ENCODE results near the gene PCSK5.
"Not testable (repeated sequence)": the region's sequence is repeated elsewhere in the genome, so short reads cannot be mapped to it uniquely, and the experiment has no call there.

Gene PCSK5

GRCh38 chr9:75890472-75891276 lies at the start of gene PCSK5:
TSS of gene PCSK5 (plus strand) at chr9:75890673. CDS start at chr9:75891182, 509 bp downstream.
- peak; percentile 69 for DNase-seq

DNA sequence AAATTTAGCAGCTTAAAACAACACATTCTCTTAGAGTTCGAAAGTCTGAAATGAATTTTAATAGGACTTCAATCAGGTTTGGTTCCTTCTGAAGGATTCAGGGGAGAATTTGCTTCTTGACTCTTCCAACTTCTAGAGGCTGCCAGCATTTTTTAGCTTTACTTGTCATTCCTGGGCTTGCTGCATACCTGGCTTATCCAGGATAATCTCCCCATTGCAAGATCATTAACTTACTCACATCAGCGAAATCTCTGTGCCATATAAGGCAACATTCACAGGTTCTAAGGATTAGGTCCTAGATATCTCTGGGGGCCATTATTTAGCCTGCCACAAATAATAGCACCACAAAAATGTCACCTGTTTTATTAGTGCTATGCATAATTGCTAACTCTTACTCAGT lies 46.2 kb upstream of the PCSK5 start:
- no peak for DNase-seq

DNA sequence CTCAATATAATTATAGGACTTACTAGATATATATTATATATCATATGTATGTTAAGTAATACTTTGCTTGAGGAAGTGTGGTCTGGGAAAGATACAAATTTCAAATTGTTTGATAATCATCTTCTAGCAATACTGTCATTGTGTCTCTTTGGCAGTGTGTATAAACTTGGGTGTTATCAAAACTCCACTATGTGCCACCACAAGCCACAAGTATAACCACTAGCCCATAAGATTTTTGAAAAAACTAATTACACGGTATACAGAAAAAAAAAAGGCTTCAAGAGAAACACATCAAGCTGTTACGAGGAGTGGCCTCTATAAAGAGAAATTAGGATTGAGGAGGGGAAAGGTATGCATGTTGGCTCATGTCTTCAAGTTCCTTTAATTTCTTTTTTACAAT lies 44.7 kb upstream of the PCSK5 start:
- no peak for DNase-seq

DNA sequence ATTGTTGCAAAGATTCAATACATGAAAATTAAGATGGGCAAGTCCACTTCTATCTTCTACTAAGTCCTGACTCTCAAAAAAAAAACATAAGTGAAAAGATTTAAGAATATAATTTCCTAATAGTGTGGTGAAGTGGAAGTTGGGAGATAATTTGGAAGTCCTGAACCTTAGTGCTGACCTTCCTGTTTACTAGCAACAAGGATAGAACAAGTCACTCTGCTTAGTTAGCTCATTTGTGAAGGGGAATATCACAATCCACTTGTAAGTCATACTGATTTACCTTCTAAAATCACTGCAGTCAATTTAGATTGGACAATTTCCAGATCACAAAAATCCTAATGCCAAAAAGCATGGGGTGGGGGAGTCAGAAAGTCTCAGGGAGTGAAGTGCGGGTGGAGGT lies 43.4 kb upstream of the PCSK5 start:
- no peak for DNase-seq

GRCh38 chr9:75850459-75851200 lies 39.8 kb upstream of the PCSK5 start:
- no peak for DNase-seq

DNA sequence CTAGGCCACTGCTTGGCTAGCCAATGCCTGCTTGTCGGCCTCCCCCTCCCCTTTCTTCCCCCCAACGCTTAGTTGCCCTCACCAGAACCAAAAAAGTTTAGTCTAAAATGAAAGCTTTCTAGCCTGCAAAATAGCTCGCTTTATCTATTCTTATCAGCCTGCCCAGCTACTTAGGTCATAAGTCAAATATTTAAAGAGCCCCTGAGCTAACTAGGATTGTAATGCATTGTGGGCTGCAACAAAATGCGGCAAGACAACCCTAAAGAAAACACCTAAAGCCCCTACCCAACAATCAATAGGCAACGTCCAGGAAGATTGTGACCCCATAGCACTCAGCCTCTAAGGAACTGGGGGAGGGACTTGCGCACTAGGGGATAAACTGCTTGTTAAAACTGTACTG lies 38.6 kb upstream of the PCSK5 start:
- DNase-seq = no peak

- DNase-seq = no peak
Measured at GRCh38 chr9:75852746-75853145, 37.7 kb upstream of the PCSK5 start.

DNA sequence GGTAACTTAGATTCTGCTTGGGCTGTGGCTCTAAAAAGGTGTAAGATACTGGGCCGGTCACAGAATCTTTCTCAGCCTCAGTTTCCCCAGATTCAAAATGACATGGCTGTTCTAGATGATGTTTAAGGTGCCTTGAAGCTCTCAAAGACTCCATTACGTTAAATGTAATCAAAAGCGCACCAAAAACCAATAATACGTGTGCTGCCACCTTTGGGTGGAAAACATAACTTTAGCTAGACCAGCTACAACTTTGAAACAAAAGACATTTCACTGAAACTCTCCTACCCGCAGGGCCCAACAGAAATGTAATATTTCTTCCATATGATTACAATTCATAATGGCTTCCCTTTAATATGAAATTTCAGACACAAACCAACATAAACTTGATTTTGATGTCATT lies 35.0 kb upstream of the PCSK5 start:
- DNase-seq = no peak

DNA sequence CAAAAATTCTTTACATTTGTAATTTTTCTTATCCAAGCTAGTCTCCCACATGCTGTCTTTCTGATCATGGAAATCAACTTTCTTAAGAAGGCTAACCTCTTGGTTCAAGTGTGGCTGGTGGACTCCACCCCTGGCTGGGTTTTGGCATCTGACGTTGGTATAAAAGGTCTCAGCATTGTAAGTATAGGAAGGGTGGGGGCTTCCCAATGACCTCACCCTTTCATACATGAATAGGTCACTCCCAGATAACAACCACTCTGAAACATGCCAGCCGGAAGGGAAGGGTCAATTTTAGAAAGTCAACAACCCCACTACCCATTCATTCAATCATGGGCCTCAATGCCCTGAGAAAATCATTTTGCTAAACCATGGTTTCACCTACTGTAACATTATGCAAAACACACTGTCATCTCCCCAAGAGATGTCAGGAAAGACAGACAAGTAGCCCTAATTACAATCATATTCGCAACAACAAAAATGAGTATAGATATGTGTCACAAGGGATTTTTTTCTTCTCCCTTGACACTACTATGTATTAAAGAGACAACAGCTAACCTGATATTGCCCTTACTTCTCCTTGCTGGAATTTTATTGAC lies 31.9 kb upstream of the PCSK5 start:
- no peak for DNase-seq

- DNase-seq = no peak
Measured at GRCh38 chr9:75864266-75864665, 26.2 kb upstream of the PCSK5 start.

DNA sequence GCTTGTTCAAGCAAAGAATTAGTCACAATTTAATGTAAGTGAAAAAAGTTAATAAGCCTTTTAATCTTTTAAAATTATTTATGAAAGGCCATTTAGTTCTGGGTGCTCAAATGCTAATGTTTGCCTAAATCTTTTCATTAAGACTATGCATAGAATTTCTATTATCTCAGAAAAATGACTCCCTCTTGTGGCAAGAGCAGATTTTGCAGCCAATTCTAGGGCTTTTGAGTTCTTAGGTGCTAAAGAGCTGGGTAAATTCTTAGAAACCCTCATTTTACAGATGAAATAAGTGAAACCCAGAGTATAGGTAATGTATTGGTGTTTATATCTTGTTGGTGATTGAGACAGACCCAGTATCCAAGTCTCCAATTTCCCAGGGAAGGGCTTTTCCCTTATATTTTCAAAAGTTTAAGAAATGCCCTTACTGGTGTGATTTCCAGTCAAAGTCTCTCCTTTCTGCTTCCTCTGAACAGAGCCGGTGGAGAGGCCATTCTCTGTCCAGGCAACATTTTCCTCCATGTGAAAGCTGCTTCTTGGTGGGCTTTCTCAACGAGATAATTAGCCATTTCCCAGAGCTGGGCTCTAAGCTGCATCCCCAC lies 24.1 kb upstream of the PCSK5 start:
- peak; percentile 35 for DNase-seq

DNA sequence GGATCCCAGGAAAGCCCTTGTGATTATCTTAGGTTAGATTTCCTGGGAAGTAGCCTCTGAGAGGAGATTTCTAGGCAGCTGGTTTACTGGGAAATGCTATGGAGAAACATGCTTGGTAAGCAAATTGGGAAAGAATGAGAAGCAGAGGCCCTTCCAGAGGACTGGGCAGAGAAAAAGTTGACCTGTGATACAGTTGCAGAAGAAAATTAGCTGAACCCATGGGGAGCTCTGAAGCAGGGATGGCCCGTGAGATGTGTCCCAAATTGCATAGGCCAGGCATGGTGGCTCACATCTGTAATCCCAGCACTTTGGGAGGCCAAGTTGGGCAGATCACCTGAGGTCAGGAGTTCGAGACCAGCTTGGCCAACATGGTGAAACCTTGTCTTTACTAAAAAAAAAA lies 21.9 kb upstream of the PCSK5 start:
- DNase-seq = not testable (repeated sequence)

DNA sequence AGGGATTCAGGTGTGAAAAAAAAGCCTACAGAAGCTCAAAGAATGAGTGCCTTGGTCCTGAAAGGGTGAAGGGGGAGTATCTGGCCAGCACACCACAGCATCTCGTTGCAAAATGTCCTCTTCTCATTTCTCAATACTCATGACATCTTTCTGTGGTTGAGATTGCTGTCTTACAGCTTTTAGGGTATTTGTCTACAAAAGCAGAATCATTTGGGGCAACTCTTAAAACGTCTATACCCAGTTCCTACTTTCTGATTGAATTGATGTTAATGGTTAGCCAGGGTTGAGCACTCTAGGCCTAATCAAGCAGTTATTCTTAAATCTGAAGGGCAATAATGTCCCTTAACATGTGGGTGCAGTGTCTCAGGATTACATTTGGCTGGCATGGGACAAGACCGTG lies 21.2 kb upstream of the PCSK5 start:
- no peak for DNase-seq

GRCh38 chr9:75870450-75870849 lies 20.0 kb upstream of the PCSK5 start:
- DNase-seq = no peak

- DNase-seq = no peak
Measured at GRCh38 chr9:75871624-75872023, 18.8 kb upstream of the PCSK5 start.

GRCh38 chr9:75873712-75874111 lies 16.8 kb upstream of the PCSK5 start:
- DNase-seq = no peak

GRCh38 chr9:75876999-75877640 lies 13.4 kb upstream of the PCSK5 start:
- no peak for DNase-seq

- DNase-seq = no peak
Measured at GRCh38 chr9:75878488-75878860, 12.0 kb upstream of the PCSK5 start.

DNA sequence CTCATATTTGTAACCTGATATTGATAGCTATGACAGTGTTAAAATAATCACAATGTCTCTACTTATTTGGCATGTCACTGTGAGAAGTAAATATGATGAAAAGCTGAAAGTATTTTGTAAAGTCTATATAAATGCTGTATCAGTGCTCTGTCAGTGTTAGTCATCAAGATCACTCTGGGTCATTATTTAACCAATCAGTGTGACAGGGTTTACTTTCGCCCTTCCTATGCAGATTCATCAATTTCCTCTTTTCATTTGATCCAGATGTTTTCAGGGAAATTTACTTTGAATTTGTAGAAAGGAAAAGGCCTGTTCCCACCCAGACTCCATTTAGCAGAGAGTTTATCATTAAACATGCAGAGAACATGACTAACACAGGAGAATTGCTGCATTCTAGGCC lies 9.9 kb upstream of the PCSK5 start:
- DNase-seq = no peak

DNA sequence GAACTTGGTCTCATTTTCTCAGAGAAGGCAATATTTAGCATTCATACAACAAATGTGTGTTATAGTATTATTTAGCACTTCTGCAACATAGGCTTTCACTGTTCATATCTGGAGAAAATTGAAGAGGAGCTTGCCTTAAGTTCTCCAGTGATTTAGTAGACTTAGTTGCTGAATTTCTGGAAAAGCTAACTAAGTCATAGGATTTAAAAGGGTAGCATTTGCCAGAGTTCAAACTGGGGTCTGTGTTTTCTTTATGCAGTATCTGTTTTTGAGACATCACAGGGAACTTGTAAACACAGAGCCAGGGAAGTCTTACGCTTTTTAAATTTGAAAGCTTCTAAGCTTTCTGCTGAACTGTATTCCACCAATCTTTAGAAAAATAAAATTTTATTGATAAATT lies 8.7 kb upstream of the PCSK5 start:
- no peak for DNase-seq

GRCh38 chr9:75885652-75886051 lies 4.8 kb upstream of the PCSK5 start:
- no peak for DNase-seq

- DNase-seq = no peak
Measured at GRCh38 chr9:75889577-75889976, 896 bp upstream of the PCSK5 start.

DNA sequence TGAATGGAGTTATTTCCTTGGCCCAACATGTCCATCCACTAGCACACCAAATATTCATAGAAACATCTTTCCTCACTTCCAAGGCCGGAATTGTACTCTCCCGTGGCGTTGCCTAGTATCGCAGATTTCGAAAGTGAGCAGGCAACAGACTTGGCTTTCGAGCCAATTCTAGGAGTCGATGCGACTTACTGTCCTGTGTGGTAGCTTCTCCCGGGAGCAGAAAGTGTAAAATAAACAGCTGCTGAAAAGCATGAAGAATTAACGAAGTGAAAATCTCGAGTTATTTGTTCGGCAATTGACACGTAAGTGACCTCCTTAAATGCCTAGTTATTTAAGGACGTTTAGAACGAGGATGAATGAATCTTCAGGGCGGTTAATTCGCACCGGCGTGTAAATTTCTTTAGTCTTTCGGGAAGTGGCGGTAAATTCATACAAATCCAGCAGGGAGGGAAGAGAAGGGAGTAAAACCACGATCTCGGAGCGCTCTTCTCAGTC lies 449 bp upstream of the PCSK5 start:
- DNase-seq = no peak
